A673 (cell line): Measurements from ENCODE around the gene SLC25A26. TPM values are rescaled to one million over a fixed set of nuclear protein-coding genes. Genes with fewer than 3 reads are reported as not detected.

ENCODE experiments used
- BruUV-seq: library from RNA; stranded (reverse); fragments of 400-500 nt; replicated peaks from 2 replicates; lab custom pipeline; 2021; lab: Mats Ljungman, UMichigan
- CTCF ChIA-PET: fragments of 300-600 bp; sonication (Branson Sonifier 250); formaldehyde crosslinking; loops from one replicate; lab custom pipeline; 2022; ENCODE audit warnings: antibody characterized with exemption; lab: Charles Lee
- POLR2A ChIA-PET: fragments of 300-600 bp; sonication (Branson Sonifier 250); formaldehyde crosslinking; loops from one replicate; lab custom pipeline; 2022; ENCODE audit warnings: antibody characterized with exemption; ENCODE audit not compliant: low non-redundant PET; lab: Charles Lee
- DNase-seq: peaks from one replicate; pipeline ENCODE4 v3.0.0-alpha.2; 2015; ENCODE audit warnings: low spot score
- H3K27ac ChIP-seq: fragments of 200-600 bp; sonication (generic); 2 replicates; pipeline ENCODE4 v1.5.1; 2016; ENCODE audit warnings: mixed run types, low read depth, mild to moderate bottlenecking, mixed read lengths, antibody characterized with exemption, low read length; ENCODE audit not compliant: poor library complexity, severe bottlenecking
- H3K27me3 ChIP-seq: fragments of 200-600 bp; sonication (generic); replicated peaks from 2 replicates; pipeline ENCODE4 v1.6.1; 2017; ENCODE audit warnings: mixed run types, low read depth, mild to moderate bottlenecking, mixed read lengths, antibody characterized with exemption, low read length; ENCODE audit not compliant: insufficient read depth, poor library complexity
- H3K36me3 ChIP-seq: fragments of 200-600 bp; sonication (generic); 2 replicates; pipeline ENCODE4 v1.6.1; 2016; ENCODE audit warnings: mixed run types, mild to moderate bottlenecking, mixed read lengths, antibody characterized with exemption, low read length; ENCODE audit not compliant: insufficient read depth, poor library complexity, severe bottlenecking
- H3K4me1 ChIP-seq: fragments of 200-600 bp; sonication (generic); 2 replicates; pipeline ENCODE4 v1.6.1; 2017; ENCODE audit warnings: mixed run types, mild to moderate bottlenecking, mixed read lengths, antibody characterized with exemption, low read length; ENCODE audit not compliant: insufficient read depth, poor library complexity, severe bottlenecking
- H3K4me3 ChIP-seq: fragments of 200-600 bp; sonication (generic); 2 replicates; pipeline ENCODE4 v1.5.1; 2016; ENCODE audit warnings: low read depth, mixed run types, mild to moderate bottlenecking, mixed read lengths, low read length; ENCODE audit not compliant: poor library complexity, severe bottlenecking
- H3K9me3 ChIP-seq: fragments of 200-600 bp; sonication (generic); 2 replicates; pipeline ENCODE4 v1.6.1; 2016; ENCODE audit warnings: mixed run types, low read depth, mild to moderate bottlenecking, mixed read lengths, antibody characterized with exemption, low read length; ENCODE audit not compliant: poor library complexity, severe bottlenecking
- CTCF ChIP-seq: fragments of 300-800, 200-600 bp; sonication (generic); conservative IDR thresholded peaks from 2 replicates; pipeline ENCODE4 v1.5.1; 2017; ENCODE audit warnings: low read depth, mild to moderate bottlenecking, antibody characterized with exemption, low read length, moderate library complexity, mixed read lengths
- EZH2 ChIP-seq: fragments of 200-600 bp; sonication (generic); IDR thresholded peaks from 2 replicates; pipeline ENCODE4 v1.6.1; 2017; ENCODE audit warnings: borderline replicate concordance, low read depth, mild to moderate bottlenecking, mixed read lengths, antibody characterized with exemption, low read length; ENCODE audit not compliant: poor library complexity, severe bottlenecking
- intact Hi-C: fragments of 100-400 bp; cut with micrococcal nuclease; formaldehyde crosslinking; loops from one replicate; pipeline ENCODE4 v1.10.0; 2022; ENCODE audit not compliant: unreplicated experiment
- total RNA-seq: library from RNA; stranded (reverse); gene quantifications from 2 replicates; pipeline ENCODE4 v1.2.3, GENCODE V29; 2021

Gene SLC25A26
- total RNA-seq, 1 experiment from 2014 or later: 8.9 TPM

GRCh38 chr3:66407611-66408218, 186.9 kb downstream of the SLC25A26 start:
- H3K9me3 ChIP-seq: no peaks in the 10 kb centered on the region
- no peaks in the 10 kb centered on the region for H3K36me3 ChIP-seq
- ChIA-PET POLR2A (no interaction called here), CTCF (interaction anchor here (1.4 kb wide), 1 partner anchor 414 kb away, joined by 4 read pairs; no protein-coding TSS in a partner anchor)
- H3K27ac ChIP-seq: no peak overlapping the region
- no peaks in the 10 kb centered on the region for H3K27me3 ChIP-seq
- BruUV-seq: no TSS peak
- no peak overlapping the region for H3K4me3 ChIP-seq
- no peaks in the 10 kb centered on the region for H3K4me1 ChIP-seq
- TF ChIP-seq EZH2 (no peak), CTCF (peak; percentile 75)
- intact Hi-C loops: loop anchor here (2.0 to 10.0 kb wide), 2 partner anchors 87 to 411 kb away; no protein-coding TSS in a partner anchor
- DNase-seq: peak; percentile 62

- CTCF ChIA-PET: interaction anchor here (0.6 kb wide), 1 partner anchor 529 kb away, joined by 6 read pairs; no protein-coding TSS in a partner anchor
- H3K27ac ChIP-seq: no peak overlapping the region
- no peak for TF ChIP-seq CTCF
- no peak for TF ChIP-seq EZH2
- POLR2A ChIA-PET: interaction anchor here (0.5 kb wide), 1 partner anchor 278 kb away, joined by 4 read pairs; no protein-coding TSS in a partner anchor
- H3K4me1 ChIP-seq: no peaks in the 10 kb centered on the region
- H3K4me3 ChIP-seq: no peak overlapping the region
- H3K36me3 ChIP-seq: no peaks in the 10 kb centered on the region
- no TSS peak for BruUV-seq
- no peak for DNase-seq
- intact Hi-C loops: loop anchor here (10.0 kb wide), 1 partner anchor 85 kb away; no protein-coding TSS in a partner anchor
- no peaks in the 10 kb centered on the region for H3K27me3 ChIP-seq
- no peaks in the 10 kb centered on the region for H3K9me3 ChIP-seq
Measured at GRCh38 chr3:66409771-66410754, 189.3 kb downstream of the SLC25A26 start.

GRCh38 chr3:66410976-66411375, 190.2 kb downstream of the SLC25A26 start:
- intact Hi-C loops: no loop called here
- TF ChIP-seq CTCF: no peak
- no peak for TF ChIP-seq EZH2

More at GRCh38 chr3:66410976-66411375, 190.2 kb downstream of the SLC25A26 start:
- Histone ChIP-seq H3K4me1 (no peaks in the 10 kb centered on the region), H3K4me3 (no peak overlapping the region), H3K27ac (no peak overlapping the region), H3K36me3 (no peaks in the 10 kb centered on the region), H3K9me3 (no peaks in the 10 kb centered on the region), H3K27me3 (no peaks in the 10 kb centered on the region)
- no TSS peak for BruUV-seq
- DNase-seq: no peak
- ChIA-PET POLR2A (no interaction called here), CTCF (no interaction called here)
